Endodermal cell (in vitro differentiated cells): ENCODE data around the gene APLP1. TPM values are rescaled to one million over a fixed set of nuclear protein-coding genes. Genes with fewer than 3 reads are reported as not detected.

Source experiments
- DNase-seq: peaks from one replicate; pipeline ENCODE4 v3.0.0-alpha.2; 2017
- H3K27ac ChIP-seq: 2 replicates; pipeline ENCODE4 v1.5.1; 2013; ENCODE audit warnings: mild to moderate bottlenecking, low read depth, low read length, moderate library complexity
- H3K27me3 ChIP-seq: 2 replicates; pipeline ENCODE4 v1.6.1; 2013; ENCODE audit warnings: mild to moderate bottlenecking, low read length, moderate library complexity; ENCODE audit not compliant: insufficient read depth, control insufficient read depth, poor library complexity, severe bottlenecking
- H3K36me3 ChIP-seq: 2 replicates; pipeline ENCODE4 v1.7.0; 2013; ENCODE audit warnings: mild to moderate bottlenecking, low read length, moderate library complexity; ENCODE audit not compliant: control insufficient read depth, insufficient read depth
- H3K4me1 ChIP-seq: one replicate; pipeline ENCODE4 v1.7.0; 2013; ENCODE audit warnings: low read length; ENCODE audit not compliant: control insufficient read depth, insufficient read depth
- H3K4me3 ChIP-seq: 2 replicates; pipeline ENCODE4 v1.5.1; 2013; ENCODE audit warnings: mild to moderate bottlenecking, low read length, moderate library complexity
- H3K9ac ChIP-seq: 2 replicates; pipeline ENCODE4 v1.6.1; 2013; ENCODE audit warnings: mild to moderate bottlenecking, low read length, moderate library complexity; ENCODE audit not compliant: poor library complexity, severe bottlenecking; ENCODE audit errors: extremely low read depth
- H3K9me3 ChIP-seq: 2 replicates; pipeline ENCODE4 v1.6.1; 2013; ENCODE audit warnings: mild to moderate bottlenecking, low read length, moderate library complexity; ENCODE audit not compliant: control insufficient read depth
- H3K27ac Mint-ChIP-seq: 2 replicates; pipeline ENCODE4 v1.8.0; 2020; ENCODE audit warnings: mixed read lengths
- H3K27me3 Mint-ChIP-seq: 2 replicates; pipeline ENCODE4 v1.8.0; 2021; ENCODE audit warnings: mild to moderate bottlenecking, mixed read lengths; ENCODE audit not compliant: insufficient read depth
- H3K36me3 Mint-ChIP-seq: 2 replicates; pipeline ENCODE4 v1.8.0; 2020; ENCODE audit warnings: low read depth, mixed read lengths
- H3K4me1 Mint-ChIP-seq: 2 replicates; pipeline ENCODE4 v1.8.0; 2020; ENCODE audit warnings: mixed read lengths
- H3K4me3 Mint-ChIP-seq: 2 replicates; pipeline ENCODE4 v1.8.0; 2020; ENCODE audit warnings: mild to moderate bottlenecking, moderate library complexity, mixed read lengths
- H3K9me3 Mint-ChIP-seq: 2 replicates; pipeline ENCODE4 v1.8.0; 2020; ENCODE audit warnings: mild to moderate bottlenecking, mixed read lengths
- WGBS, 2 experiments: methylation state at CpG; one replicate each; pipeline versions ENCODE4 v1.1.5 to v1.1.7; 2013; ENCODE audit warnings: missing lambda C conversion rate in 2 of 2, mixed read lengths in 1 of 2; ENCODE audit not compliant: insufficient coverage in 1 of 2, insufficient read length in 1 of 2; 5-methylcytosine and 5-hydroxymethylcytosine counted together
- total RNA-seq, 2 donors: library from RNA; stranded (reverse); fragmentation: NEBNext Ultra II Directional in 1 of 2; extraction: Animal tissue kit (Norgen Biotek cat#: 25700) in 1 of 2; gene quantifications; 2 replicates in 1 of 2; 3 replicates in 1 of 2; pipeline ENCODE4 v1.2.1, GENCODE V29; 2021
- TF ChIP-seq, protein P1 (sequence below): fragments of 200-600 bp; sonication (generic); conservative IDR thresholded peaks from 2 replicates; pipeline ENCODE4 v1.5.0; 2021; ENCODE audit warnings: antibody characterized with exemption, mild to moderate bottlenecking

The APLP1 gene
- total RNA-seq, 2 donors from 2014 or later = 4.1 to 10.6 TPM

DNA sequence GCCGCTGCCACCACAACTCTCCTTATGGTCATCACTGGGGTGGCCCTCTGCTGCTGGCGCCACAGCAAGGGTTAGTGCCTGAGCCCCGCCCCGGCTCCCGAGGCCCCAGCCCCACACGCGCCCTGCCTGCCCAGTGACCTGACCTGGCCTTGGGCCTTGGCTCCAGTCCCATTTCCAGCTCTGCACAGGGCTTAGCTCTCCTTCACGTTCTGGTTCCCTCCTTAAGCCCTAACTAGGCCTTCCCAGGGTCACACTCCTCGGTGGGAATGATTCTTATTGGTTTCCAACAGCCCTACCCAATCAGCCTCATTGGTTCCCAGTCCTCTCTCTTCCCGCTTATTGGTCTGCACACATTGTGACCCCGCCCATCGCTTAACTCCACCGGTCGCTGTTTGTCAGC lies 5.8 kb upstream of the APLP1 start:
- H3K9me3 ChIP-seq = no peaks in the 10 kb centered on the region
- TF ChIP-seq, protein P1, sequence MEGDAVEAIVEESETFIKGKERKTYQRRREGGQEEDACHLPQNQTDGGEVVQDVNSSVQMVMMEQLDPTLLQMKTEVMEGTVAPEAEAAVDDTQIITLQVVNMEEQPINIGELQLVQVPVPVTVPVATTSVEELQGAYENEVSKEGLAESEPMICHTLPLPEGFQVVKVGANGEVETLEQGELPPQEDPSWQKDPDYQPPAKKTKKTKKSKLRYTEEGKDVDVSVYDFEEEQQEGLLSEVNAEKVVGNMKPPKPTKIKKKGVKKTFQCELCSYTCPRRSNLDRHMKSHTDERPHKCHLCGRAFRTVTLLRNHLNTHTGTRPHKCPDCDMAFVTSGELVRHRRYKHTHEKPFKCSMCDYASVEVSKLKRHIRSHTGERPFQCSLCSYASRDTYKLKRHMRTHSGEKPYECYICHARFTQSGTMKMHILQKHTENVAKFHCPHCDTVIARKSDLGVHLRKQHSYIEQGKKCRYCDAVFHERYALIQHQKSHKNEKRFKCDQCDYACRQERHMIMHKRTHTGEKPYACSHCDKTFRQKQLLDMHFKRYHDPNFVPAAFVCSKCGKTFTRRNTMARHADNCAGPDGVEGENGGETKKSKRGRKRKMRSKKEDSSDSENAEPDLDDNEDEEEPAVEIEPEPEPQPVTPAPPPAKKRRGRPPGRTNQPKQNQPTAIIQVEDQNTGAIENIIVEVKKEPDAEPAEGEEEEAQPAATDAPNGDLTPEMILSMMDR = no peak
- H3K36me3 ChIP-seq = no peaks in the 10 kb centered on the region
- Mint-ChIP-seq H3K4me3 (no peak overlapping the region), H3K27me3 (peaks cover 85% of the 10 kb centered on the region), H3K9me3 (no peaks in the 10 kb centered on the region), H3K27ac (no peak overlapping the region), H3K4me1 (peaks cover 8% of the 10 kb centered on the region), H3K36me3 (no peaks in the 10 kb centered on the region)
- peaks cover 93% of the 10 kb centered on the region for H3K27me3 ChIP-seq
- H3K9ac ChIP-seq = no peak overlapping the region
- DNase-seq = peak; percentile 58
- H3K4me3 ChIP-seq = no peak overlapping the region
- H3K4me1 ChIP-seq = no peaks in the 10 kb centered on the region
- H3K27ac ChIP-seq = no peak overlapping the region
- 85 to 94% methylated on average over 5 to 14 of the region's 14 CpGs for WGBS, 2 experiments

DNA sequence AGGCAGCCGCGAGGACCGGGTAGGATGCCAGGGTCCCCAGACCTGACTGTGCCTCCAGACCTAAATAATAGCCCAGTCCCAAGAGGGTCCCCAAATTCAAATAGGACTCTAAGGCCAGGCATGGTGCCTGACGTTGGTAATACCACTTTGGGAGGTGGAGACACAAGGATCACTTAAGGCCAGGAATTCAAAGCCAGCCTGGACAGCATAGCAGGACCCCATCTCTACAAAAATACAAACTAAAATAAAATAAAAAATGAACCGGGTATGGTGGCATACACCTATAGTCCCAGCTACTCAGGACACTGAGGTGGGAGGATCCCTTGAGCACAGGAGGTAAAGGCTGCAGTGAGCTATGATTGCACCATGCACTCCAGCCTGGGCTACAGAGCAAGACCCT lies 5.4 kb upstream of the APLP1 start:
- no peaks in the 10 kb centered on the region for H3K36me3 ChIP-seq
- Mint-ChIP-seq H3K27me3 (peaks cover 85% of the 10 kb centered on the region), H3K4me3 (no peak overlapping the region), H3K9me3 (no peaks in the 10 kb centered on the region), H3K27ac (no peak overlapping the region), H3K36me3 (no peaks in the 10 kb centered on the region), H3K4me1 (peaks cover 10% of the 10 kb centered on the region)
- no peaks in the 10 kb centered on the region for H3K4me1 ChIP-seq
- no peak overlapping the region for H3K4me3 ChIP-seq
- TF ChIP-seq, protein P1 = no peak
- no peak overlapping the region for H3K27ac ChIP-seq
- H3K9me3 ChIP-seq = no peaks in the 10 kb centered on the region
- H3K9ac ChIP-seq = no peak overlapping the region
- H3K27me3 ChIP-seq = peaks cover 93% of the 10 kb centered on the region
- 76 to 90% methylated on average over 5 of the region's 5 CpGs for WGBS, 2 experiments
- no peak for DNase-seq

DNA sequence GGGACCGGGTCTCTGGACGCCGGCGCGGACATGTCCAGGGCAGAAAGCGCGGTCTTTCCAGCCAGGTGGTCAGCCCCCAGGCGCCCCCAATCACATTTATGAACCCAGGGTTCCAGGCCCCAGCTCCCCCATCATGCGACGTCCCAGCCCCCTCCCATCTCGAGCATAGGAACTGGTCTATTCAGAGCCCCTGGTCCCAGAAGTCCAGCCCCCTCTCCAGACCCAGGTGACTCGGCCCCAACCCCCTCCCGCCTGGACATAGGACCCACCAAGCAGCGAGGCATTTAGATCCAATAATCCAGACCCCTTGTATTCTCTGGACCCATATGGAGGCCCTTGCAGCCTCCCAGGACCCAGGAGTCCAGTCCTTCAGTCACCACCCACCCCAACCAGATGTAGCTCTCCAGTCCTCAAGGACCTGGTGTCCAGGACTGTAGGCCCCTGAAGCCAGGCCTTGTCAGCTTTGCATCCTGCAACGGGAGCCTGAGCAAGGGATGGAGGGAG lies 501 bp downstream of the APLP1 start:
- H3K27ac ChIP-seq = peak overlapping the region; percentile 96
- H3K9me3 Mint-ChIP-seq = no peaks in the 10 kb centered on the region
- H3K36me3 Mint-ChIP-seq = no peaks in the 10 kb centered on the region
- H3K27me3 Mint-ChIP-seq = peaks cover 46% of the 10 kb centered on the region
- no peak for DNase-seq
- peak overlapping the region; percentile 48 for H3K4me3 Mint-ChIP-seq
- H3K36me3 ChIP-seq = no peaks in the 10 kb centered on the region
- TF ChIP-seq, protein P1 = no peak
- H3K27me3 ChIP-seq = peaks cover 54% of the 10 kb centered on the region
- peak overlapping the region; percentile 71 for H3K4me3 ChIP-seq
- H3K27ac Mint-ChIP-seq = no peak overlapping the region
- H3K9ac ChIP-seq = no peak overlapping the region
- peaks cover 3% of the 10 kb centered on the region for H3K4me1 Mint-ChIP-seq
- H3K9me3 ChIP-seq = no peaks in the 10 kb centered on the region
- no peaks in the 10 kb centered on the region for H3K4me1 ChIP-seq
- 1 to 2% methylated on average over 8 to 15 of the region's 15 CpGs for WGBS, 2 experiments
